LNCaP clone FGC (cell line): ENCODE results near the gene USP34.
"Not testable (repeated sequence)": the region's sequence is repeated elsewhere in the genome, so short reads cannot be mapped to it uniquely, and the experiment has no call there.

Source experiments
- DNase-seq: peaks from one replicate; pipeline ENCODE4 v3.0.0-alpha.2; 2011; ENCODE audit warnings: low read depth
- H3K4me3 ChIP-seq: 2 replicates; pipeline ENCODE4 v1.5.1; 2011; ENCODE audit warnings: mild to moderate bottlenecking, low read depth, low read length, control low read depth
- TF ChIP-seq, protein P1 (sequence below): IDR thresholded peaks from 2 replicates; pipeline ENCODE4 v1.5.1; 2012; ENCODE audit warnings: mild to moderate bottlenecking; ENCODE audit not compliant: control insufficient read depth, insufficient read depth; ENCODE audit errors: extremely low read depth

The USP34 gene

DNA sequence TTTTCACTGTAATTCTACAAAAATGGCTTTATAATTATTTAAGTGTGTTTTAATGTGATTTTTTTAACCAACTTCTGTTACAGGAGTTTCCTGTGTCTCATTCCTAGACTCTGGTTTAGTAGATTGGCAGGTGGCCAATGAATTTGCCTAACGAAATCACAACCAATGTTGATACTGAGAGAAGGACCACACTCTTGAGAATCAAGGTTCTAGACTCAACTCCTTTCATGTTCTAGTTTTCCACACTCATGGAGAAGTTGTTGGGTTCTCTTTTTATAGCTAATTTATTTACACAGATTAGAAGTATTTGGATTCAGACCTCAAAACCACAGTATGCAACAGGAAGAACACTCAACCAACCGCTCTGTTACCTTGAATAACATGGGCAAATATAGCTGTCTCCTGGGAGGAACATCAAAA is 22.6 kb upstream of the USP34 start:
- TF ChIP-seq, protein P1, sequence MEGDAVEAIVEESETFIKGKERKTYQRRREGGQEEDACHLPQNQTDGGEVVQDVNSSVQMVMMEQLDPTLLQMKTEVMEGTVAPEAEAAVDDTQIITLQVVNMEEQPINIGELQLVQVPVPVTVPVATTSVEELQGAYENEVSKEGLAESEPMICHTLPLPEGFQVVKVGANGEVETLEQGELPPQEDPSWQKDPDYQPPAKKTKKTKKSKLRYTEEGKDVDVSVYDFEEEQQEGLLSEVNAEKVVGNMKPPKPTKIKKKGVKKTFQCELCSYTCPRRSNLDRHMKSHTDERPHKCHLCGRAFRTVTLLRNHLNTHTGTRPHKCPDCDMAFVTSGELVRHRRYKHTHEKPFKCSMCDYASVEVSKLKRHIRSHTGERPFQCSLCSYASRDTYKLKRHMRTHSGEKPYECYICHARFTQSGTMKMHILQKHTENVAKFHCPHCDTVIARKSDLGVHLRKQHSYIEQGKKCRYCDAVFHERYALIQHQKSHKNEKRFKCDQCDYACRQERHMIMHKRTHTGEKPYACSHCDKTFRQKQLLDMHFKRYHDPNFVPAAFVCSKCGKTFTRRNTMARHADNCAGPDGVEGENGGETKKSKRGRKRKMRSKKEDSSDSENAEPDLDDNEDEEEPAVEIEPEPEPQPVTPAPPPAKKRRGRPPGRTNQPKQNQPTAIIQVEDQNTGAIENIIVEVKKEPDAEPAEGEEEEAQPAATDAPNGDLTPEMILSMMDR: no peak
- no peak overlapping the region for H3K4me3 ChIP-seq
- no peak for DNase-seq

DNA sequence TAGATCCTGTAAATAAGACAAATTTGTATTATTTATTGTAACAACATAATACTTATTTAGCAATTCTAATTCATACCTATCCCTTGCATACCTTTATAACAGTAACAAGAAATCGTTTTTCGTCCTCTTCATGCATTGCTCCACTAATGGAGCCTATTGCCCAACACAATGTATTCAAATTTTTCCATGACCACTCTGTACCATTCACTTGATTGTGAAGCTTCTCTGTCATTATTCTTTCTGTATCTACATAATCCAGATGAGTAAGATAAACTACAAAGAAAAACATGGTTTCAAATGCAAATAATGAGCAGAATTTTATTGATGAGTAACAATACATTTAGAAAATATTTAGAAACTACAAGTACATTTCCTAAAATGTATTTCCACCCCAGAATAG is 21.6 kb upstream of the USP34 start:
- H3K4me3 ChIP-seq: no peak overlapping the region
- TF ChIP-seq, protein P1: no peak
- DNase-seq: no peak

DNA sequence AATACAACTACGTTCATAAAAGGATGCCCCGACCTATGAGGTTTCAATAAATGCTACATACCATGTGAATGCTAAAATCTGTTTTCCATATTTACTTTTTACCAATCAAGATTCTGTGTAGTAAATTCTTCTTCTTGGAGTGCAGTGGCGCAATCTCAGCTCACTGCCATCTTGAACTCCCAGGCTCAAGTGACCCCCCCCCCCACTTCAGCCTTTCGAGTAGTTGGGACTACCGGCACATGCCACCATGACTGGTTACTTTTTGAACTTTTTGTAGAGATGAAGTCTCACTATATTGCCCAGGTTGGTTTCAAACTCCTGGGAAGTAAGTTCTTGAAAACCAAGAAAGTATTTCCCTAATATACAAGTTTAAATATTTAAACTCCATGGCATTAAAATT is 14.4 kb upstream of the USP34 start:
- TF ChIP-seq, protein P1: no peak
- H3K4me3 ChIP-seq: no peak overlapping the region
- DNase-seq: no peak

DNA sequence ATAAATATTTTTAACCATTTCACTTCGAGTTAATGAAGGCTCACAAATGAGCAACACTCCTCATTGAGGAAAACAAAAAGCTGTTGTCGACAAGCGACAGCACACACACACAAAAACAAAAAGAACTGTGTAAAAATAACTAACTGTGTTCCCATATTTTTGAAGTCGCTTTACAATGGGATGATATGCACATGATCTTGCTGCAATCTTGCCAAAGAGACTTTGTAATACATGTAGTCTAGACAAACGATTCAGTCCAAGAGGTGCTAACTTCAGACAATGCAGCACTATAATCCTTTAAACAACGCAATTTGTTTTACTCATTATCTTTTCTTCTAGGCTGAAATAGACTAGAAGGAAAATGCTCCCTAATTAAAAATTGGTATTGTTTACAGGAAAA is 7.2 kb upstream of the USP34 start:
- no peak overlapping the region for H3K4me3 ChIP-seq
- DNase-seq: no peak
- TF ChIP-seq, protein P1: no peak

DNA sequence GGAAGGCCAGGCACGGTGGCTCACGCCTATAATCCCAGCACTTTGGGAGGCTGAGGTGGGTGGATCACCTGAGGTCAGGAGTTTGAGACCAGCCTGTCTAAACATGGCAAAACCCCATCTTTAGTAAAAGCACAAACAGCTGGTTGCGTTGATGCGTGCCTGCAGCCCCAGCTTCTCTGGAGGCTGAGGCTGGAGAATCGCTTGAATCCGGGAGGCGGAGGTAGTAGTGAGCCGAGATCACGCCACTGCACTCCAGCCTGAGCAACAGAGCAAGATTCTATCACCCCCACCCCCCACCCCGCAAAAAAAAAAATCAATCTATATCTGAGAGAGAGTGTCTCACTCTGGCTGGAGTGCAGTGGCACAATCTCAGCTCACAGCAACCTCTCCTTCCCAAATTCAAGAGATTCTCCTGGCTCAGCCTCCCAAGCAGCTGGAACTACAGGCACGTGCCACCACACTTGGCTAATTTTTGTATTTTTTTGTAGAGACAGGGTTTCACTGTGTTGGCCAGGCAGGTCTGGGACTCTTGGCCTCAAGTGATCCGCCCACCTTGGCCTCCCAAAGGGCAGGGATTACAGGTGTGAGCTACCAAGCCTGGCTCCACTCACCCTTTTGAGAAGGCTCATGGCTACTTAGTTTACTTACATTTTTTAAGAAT is 6.2 kb upstream of the USP34 start:
- not testable (repeated sequence) for H3K4me3 ChIP-seq, DNase-seq

DNA sequence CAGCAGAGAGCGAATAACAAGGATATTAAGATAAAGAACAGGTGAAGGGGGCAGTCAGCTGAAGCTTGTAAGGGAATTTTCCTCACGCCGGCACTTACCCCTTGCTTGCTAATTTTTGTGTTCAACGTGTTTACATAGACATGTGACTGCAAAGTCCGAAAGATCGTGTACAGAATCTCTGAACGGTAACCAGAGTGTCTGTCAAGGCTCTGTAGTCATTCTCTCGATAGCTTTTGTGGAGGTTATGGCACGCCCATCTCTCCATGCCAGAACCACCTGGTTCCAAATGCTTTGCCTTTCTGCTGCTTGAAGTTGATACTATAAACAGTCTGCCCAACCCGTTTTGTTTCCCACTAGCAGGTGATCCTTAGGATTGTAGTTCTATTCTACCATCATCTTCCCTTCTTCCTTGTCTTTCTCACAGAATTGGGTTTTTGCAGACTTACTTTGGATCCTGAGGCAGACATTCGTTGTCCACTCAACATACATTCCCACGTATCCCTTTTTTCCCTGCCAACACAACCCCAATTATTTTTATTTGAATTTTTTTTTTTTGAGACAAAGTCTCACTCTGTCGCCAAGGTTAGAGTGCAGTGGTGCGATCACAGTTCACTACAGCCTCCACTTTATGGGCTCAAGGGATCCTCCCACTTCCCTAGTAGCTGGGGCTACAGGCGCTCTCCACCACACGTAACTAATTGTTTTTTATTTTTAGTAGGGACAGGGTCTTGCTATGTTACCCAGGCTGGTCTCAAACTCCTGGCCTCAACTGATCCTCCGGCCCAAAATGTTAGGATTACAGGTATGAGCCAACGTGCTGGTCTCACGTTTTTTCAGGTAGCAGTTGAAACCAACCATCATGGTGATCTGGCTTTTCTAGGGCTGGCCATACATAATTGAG is 1.3 kb upstream of the USP34 start:
- DNase-seq: no peak
- TF ChIP-seq, protein P1: no peak
- H3K4me3 ChIP-seq: peak overlapping the region; percentile 64

DNA sequence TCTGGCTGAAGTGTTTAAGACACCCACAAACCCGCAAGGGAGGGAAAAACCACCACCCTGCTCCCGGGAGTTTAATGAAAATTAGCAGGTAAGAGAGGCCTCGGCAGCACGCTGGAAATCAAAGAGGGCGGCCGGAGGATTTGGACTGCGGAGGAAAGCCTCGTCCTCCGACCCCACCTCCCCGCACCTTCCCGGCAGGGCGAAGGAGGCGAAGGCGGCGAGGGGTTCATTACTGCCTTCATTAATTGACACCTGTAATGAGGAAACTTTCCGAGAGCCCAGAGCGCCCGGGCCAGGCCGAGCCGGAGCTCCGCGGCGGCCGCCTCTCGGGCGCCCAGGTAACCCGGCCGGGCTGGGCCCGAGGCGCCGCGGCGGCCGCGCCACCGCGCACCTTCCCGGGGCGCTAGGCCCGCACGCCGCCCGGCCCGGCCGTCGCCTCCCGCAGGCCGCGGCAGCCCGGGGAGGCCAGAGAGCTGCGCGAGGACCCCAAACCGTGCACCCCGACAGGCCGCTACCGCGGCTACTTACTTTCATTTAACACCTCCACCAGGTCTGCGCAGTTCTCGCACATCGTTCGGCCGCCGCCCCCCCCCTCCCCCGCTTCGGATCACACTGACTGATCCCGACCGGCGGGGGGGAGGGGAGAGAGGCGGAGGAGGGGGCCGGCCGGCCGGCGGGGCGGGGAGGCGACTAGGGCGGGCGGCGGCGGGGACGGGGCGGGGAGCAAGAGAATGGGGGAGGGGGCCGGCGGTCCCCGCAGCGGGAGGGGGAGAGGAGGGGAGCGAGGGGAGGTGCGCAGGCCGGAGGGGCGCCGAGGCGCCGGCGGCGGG is 550 bp downstream of the USP34 start:
- H3K4me3 ChIP-seq: peak overlapping the region; percentile 66
- DNase-seq: no peak
- TF ChIP-seq, protein P1: no peak
